Hypothalamus (tissue), 51 donors: Measurements from ENCODE around the gene PLCB1.
A peak's percentile ranks its signal among the peaks of the same experiment; 100 is the strongest.
"Not testable (repeated sequence)": the region's sequence is repeated elsewhere in the genome, so short reads cannot be mapped to it uniquely, and the experiment has no call there.

ENCODE experiments used
- DNase-seq, 51 donors: peaks; one replicate each; lab custom pipeline; 2025; lab: John Stamatoyannopoulos, UW

PLCB1 gene

DNA sequence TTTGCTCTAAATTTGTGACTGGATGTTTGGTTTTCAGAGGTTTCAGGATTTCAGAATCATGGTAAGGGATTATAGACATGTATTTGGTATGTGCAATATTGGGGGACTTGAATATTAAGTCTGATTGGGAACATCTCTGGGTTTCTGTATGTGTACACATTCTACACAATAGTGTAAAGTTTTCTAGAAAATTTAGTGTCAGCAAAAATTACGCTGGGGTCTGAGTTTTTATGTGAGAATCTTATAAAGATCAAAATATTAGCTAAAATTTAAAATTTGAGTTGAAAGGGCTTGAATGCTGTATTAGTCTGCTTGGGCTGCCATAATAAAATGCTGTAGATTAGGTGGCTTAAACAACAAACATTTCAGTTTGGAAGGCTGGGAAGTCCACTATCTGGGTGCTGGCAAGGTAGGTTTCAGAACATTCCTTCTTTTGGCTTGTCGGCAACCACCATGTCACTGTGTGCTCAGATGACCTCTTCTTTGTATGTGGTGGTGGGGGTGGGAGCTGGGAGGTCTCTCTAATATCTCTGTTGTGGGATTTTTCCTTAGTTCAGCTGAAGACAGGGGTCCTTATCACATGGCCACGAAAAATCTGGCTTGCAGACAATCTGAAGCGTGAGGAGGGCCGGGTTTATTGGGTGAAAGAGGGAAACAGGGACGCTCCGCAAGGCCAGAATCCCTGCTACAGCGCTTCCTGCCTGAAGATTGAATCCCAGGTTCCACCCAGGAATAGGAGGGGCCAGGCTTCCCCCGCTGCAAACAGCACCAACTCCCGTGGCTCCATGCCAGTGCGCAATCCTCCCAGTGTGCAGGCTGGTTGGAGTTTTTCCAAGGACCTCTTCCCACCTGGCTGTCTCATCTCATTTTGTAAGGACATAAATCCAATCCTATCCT is 299.7 kb downstream of the PLCB1 start:
- no peak for DNase-seq

DNA sequence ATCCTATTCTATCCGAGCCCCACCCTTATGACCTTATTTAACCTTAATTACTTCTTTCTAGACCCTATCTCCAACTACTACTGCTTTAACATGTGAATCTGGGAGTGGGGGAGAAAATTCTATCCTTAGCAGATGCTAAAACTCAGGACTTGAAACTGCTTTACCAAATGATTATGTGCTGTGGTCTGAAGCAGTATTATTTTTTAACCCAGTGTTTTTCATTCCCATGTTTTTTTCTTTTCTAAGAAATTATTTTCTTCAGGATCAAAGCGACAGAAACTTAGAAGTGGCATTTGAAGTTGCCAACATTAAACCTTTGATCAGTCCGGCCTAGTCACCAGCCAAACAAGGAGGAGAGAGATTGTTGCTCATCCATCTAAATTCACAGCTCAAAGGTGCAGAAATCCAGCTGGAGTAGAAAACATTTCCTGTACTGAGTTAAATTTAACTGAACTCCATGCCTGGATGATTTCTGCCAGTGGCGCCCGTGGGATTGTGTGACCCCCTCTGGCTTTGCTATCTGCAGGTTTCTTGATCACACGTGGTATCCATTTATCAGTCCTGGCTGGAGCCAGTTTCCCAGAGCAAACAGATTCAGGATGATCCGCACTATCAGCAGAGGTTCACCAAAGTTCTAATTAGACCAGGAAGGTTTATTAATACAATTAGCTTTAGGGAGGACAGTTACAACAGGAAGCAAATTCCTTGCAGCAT is 300.5 kb downstream of the PLCB1 start:
- no peak for DNase-seq

- no peak for DNase-seq
These were observed 301.2 kb downstream of the PLCB1 start for GRCh38 chr20:8433291-8433690.

DNA sequence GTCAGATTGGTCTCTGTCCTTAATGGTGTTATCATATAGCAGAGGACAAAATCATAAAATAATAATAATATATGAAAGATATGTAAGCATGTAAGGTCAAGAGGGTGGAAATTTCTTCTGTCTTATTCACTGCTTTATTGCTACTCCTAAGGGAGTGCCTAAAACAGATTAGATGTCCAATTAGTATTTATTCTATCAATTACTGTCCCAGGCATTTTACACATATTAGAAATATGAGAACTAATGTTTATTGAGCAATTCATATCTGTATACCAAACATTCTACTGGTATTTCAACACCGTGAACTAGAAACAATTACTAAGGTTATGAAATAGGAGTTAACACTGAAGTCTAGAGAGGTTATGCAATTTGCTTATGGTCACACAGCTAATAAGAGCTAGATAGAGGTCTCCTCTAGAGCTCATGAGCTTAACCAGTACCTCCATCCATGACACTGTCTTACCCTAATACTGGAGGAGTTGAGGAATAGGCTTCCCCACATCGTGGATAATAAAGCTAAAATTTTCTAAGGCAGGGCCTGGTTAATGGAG is 302.3 kb downstream of the PLCB1 start:
- no peak for DNase-seq

- DNase-seq: no peak
These were observed 303.4 kb downstream of the PLCB1 start for GRCh38 chr20:8435285-8436035.

- not testable (repeated sequence) for DNase-seq
These were observed 304.9 kb downstream of the PLCB1 start for GRCh38 chr20:8436938-8437337.

DNA sequence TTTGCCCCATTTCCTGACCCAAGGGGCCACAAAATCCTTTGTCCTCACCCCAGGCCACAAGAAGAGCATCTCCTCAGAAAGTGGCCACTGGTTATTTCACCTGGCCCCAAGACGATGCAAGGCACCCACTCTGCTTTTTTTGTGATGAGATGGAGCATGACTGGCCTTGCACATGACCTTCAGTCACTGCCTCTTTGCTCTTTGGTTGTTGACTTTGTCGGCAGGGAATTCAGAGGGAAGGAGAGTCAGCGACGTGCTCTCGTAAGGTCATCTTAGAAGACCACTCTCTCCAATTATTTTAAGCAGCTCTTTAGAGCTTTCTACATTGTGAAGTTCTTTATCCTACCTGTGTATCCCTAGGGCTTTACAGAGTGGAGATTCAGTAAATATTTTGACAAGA is 306.7 kb downstream of the PLCB1 start:
- DNase-seq: no peak

- no peak for DNase-seq
These were observed 311.5 kb downstream of the PLCB1 start for GRCh38 chr20:8443464-8444072.

DNA sequence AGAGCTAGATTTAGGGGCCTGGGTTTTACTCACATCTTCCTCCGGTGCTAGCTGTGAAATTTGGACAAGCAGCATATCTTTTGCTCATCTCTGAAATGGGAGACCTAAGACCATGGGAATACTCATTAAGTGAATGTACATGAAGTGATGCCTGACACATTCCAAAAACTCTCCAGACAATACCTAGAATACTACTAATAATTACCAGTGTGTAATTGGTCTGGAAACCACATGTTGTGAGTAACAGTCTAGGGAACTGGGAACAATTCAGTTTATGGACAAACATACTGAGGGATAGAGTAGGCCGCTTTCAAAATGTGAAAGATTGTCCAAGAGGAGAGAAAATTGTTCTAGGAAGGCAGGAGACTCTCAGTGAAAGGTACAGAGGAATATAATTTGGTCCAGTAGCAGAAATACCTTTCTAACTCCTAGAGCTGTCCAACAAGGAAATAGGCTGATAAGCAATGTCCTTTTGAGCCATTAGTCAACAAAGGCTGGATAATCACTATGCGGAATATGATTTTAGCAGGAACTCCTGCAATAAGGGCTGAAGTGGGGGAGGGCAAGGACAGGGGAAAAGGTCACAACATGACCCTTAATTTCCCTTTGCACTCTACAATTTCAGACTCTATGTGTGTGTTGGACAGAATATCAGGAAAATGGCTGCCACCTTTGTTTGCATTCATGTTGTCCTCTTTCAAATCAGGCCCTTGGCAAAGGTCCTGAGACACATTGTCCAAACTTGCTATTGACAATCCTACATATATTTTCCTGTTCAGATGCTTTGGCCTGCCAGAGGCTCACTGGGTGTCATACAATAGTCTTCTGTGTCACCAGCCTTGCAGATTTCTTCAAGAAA is 315.4 kb downstream of the PLCB1 start:
- DNase-seq: no peak

DNA sequence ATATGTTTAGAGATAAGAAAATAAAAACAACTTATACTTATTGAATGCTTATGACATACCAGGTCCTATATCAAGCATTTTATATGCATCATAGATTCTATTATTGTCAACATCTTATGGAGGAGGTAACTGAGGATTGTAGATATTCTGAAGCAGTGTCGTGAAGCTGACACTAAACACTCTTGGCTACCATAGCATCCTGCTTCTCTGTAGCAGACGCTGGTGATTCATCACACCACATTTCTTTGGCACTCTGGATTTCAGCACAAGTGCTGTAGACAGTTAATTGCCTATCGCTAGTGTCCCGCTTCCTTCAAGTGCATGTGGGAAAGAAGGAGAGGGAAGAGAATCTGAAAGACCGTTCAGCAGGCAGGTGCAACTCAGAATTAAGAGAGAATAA is 317.1 kb downstream of the PLCB1 start:
- DNase-seq: peak in 1 of 51 donors; percentile 30

DNA sequence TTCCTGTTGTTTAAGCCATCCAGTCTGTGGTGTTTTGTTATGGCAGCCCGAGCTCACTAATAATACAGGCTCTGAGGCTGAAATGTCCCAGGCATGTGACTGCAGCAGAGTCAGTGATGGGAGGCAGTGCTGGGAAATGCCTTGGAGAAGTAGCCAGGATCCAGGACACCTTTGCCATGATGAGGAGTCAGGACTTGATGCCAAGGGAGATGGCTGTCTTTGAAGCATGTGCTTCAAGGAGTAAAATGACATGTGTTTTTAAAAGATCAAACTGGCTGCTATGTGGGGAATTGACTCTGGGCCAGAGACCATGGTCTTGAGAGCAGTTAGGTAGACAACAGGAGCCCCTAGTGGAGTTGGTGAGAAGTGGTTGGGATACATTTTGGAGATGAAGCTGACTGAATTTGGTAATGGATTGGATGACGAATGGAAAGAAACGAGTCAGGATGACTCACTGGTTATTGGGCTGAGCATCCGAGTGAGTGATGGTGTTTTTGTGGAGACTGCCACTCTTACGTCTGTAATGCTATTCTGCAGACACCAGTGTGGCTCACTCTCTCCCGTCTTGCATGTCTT is 322.2 kb downstream of the PLCB1 start:
- peak in 1 of 51 donors; percentile 36 for DNase-seq

GRCh38 chr20:8456765-8457164 is 324.7 kb downstream of the PLCB1 start:
- no peak for DNase-seq

GRCh38 chr20:8457978-8458377 is 325.9 kb downstream of the PLCB1 start:
- no peak for DNase-seq

- DNase-seq: no peak
These were observed 329.1 kb downstream of the PLCB1 start for GRCh38 chr20:8461186-8461585.

DNA sequence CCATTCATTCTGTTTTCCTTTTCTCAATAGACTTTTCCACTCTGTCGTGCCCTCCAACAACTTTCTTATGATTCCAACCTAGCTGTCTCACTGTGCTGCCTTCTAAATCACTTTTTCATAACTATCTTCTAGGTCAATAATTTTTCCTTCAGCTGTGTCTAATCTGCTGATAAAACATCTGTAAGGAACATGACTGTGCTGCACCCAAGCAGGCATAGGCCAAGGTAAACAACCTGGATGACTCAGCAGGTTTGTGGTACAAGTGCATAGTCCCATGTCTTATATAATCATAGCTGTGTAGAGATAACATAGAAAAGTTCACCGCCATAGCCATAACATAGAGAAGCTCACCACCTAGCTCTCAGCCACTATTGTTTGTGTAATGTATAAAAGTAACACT is 332.3 kb downstream of the PLCB1 start:
- no peak for DNase-seq

GRCh38 chr20:8466781-8467180 is 334.7 kb downstream of the PLCB1 start:
- DNase-seq: not testable (repeated sequence)

DNA sequence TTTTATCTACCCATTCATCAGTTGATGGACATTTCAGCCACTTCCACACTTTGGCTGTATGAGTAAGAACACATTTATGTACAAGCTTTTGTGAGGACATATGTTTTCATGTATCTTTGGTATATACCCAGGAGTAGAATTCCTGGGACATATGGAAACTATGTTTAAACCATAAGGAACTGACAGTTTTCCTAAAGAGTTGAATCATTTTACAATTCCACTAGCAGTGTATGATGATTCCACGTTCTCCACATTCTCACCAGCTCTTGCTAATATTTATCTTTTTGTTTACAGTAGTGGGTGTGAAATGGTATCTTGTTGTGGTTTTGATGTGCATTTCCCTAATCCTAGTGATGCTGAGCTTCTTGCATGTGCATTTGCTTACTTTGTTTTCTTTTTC is 338.1 kb downstream of the PLCB1 start:
- no peak for DNase-seq

DNA sequence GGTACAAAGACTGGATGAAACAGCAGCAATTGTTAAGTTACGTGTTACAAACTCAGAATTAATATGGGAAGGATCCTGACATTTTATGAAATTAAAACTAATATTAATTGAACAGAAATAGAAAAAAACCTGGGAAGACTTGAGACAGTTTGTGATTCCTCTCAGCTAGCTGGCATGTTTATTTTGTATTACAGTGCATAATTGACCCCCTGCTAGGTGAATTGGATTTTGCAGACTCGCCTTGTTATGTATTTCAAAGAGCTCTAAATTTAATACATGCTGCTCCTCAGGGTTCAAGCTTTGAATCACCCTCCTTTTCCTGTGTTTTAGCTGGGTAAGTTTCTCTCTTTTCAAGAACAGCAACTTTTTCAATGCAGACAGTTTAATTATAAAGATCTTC is 339.4 kb downstream of the PLCB1 start:
- DNase-seq: no peak

DNA sequence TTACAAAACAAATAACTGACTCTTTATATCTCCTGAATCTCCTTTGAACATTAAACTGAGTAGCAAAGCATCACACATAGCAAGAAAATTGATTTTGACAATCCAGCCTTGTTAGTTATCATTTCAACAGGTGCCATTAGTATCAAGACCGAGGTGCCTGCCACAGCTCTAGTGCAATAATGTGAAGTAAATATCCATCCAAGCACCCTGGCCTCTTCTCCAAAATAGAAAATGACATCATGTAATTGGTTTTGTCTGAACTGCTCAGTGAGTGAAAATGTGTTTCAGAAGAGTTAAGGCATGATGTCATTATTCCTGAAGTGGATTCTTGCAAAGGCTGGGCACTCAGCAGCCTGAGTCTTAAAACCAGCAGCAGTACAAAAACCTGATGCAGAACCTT is 341.4 kb downstream of the PLCB1 start:
- no peak for DNase-seq
